ENCODE measurements around the gene PRKRIP1. TPM values are rescaled to one million over a fixed set of nuclear protein-coding genes. Genes with fewer than 3 reads are reported as not detected.
A peak's percentile ranks its signal among the peaks of the same experiment; 100 is the strongest.

The PRKRIP1 gene
- polyA plus RNA-seq, 3 donors, result 6.6 to 27.0 (median 7.4) TPM

- TF ChIP-seq CTCF (IDR thresholded peaks at IDR 0.05), result no peak
- Histone ChIP-seq H3K4me1 (ENCODE audit: control insufficient read depth in 1 of 2, insufficient read depth in 2 of 2, low read length in 2 of 2) (no peaks in the 10 kb centered on the region), H3K4me2 (replicated peaks; ENCODE audit: extremely low read depth, low read length, poor library complexity, severe bottlenecking) (no peak overlapping the region), H4K20me1 (ENCODE audit: insufficient read depth, low read length) (no peaks in the 10 kb centered on the region), H3K36me3 (replicated peaks in 1 of 2; ENCODE audit: control insufficient read depth in 1 of 2, insufficient read depth in 2 of 2, low read length in 2 of 2) (peaks cover 65 to 96% of the 10 kb centered on the region in 2 donors), H3K27ac (ENCODE audit: low read depth in 1 of 2, low read length in 2 of 2) (no peak overlapping the region), H3K27me3 (ENCODE audit: control insufficient read depth in 2 of 2, insufficient read depth in 2 of 2, low read length in 2 of 2) (no peaks in the 10 kb centered on the region), H3K79me2 (ENCODE audit: insufficient read depth, low read length) (no peaks in the 10 kb centered on the region), H3K9me3 (replicated peaks in 1 of 2; ENCODE audit: control insufficient read depth in 1 of 2, insufficient read depth in 1 of 2, low read length in 2 of 2) (no peaks in the 10 kb centered on the region), H3K9ac (ENCODE audit: insufficient read depth, low read length, poor library complexity, severe bottlenecking) (no peak overlapping the region), H2AFZ (ENCODE audit: insufficient read depth, low read depth, low read length, poor library complexity, severe bottlenecking) (no peak overlapping the region), H3K4me3 (replicated peaks in 1 of 3; ENCODE audit: low read depth in 2 of 3, low read length in 3 of 3) (no peak overlapping the region)
- DNase-seq, result no peak
- Mint-ChIP-seq H3K9me3 (peaks cover 0 to 3% (median 0%) of the 10 kb centered on the region in 7 donors), H3K27me3 (ENCODE audit: low read depth in 3 of 3) (no peaks in the 10 kb centered on the region), H3K36me3 (peaks cover 68 to 91% of the 10 kb centered on the region in 2 donors), H3K27ac (peak overlapping the region in 3 of 7 donors; percentile 12 to 54 (median 32)), H3K4me1 (peaks cover 9% of the 10 kb centered on the region), H3K4me3 (no peak overlapping the region)
- intact Hi-C loops (cut with micrococcal nuclease), result loop anchor here (5.0 kb wide), 2 partner anchors 36 to 41 kb away; no protein-coding TSS in a partner anchor
- 96% methylated on average over 5 of the region's 5 CpGs for WGBS (ENCODE audit: insufficient coverage)
Observed at GRCh38 chr7:102410918-102411317, 14.8 kb downstream of the PRKRIP1 start.

GRCh38 chr7:102412548-102412947, 16.4 kb downstream of the PRKRIP1 start:
- Histone ChIP-seq H3K36me3 (replicated peaks in 1 of 2; ENCODE audit: control insufficient read depth in 1 of 2, insufficient read depth in 2 of 2, low read length in 2 of 2) (peaks cover 58 to 95% of the 10 kb centered on the region in 2 donors), H4K20me1 (ENCODE audit: insufficient read depth, low read length) (no peaks in the 10 kb centered on the region), H3K27me3 (ENCODE audit: control insufficient read depth in 2 of 2, insufficient read depth in 2 of 2, low read length in 2 of 2) (no peaks in the 10 kb centered on the region), H3K27ac (ENCODE audit: low read depth in 1 of 2, low read length in 2 of 2) (no peak overlapping the region), H3K9me3 (replicated peaks in 1 of 2; ENCODE audit: control insufficient read depth in 1 of 2, insufficient read depth in 1 of 2, low read length in 2 of 2) (no peaks in the 10 kb centered on the region), H3K9ac (ENCODE audit: insufficient read depth, low read length, poor library complexity, severe bottlenecking) (no peak overlapping the region), H2AFZ (ENCODE audit: insufficient read depth, low read depth, low read length, poor library complexity, severe bottlenecking) (no peak overlapping the region), H3K4me2 (replicated peaks; ENCODE audit: extremely low read depth, low read length, poor library complexity, severe bottlenecking) (no peak overlapping the region), H3K4me3 (replicated peaks in 1 of 3; ENCODE audit: low read depth in 2 of 3, low read length in 3 of 3) (no peak overlapping the region), H3K4me1 (ENCODE audit: control insufficient read depth in 1 of 2, insufficient read depth in 2 of 2, low read length in 2 of 2) (no peaks in the 10 kb centered on the region), H3K79me2 (ENCODE audit: insufficient read depth, low read length) (peaks cover 4% of the 10 kb centered on the region)
- intact Hi-C loops (cut with micrococcal nuclease), result loop anchor here (2.0 to 5.0 kb wide), 3 partner anchors 35 to 52 kb away; partner anchors contain the start of genes ALKBH4 (in 1 of the 2) and LRWD1 (in 1 of the 2)
- H3K36me3 Mint-ChIP-seq, result peaks cover 69 to 91% of the 10 kb centered on the region in 2 donors
- H3K4me1 Mint-ChIP-seq, result peaks cover 10% of the 10 kb centered on the region
- TF ChIP-seq CTCF (IDR thresholded peaks at IDR 0.05), result peak; percentile 86
- peaks cover 0 to 3% (median 0%) of the 10 kb centered on the region in 7 donors for H3K9me3 Mint-ChIP-seq
- H3K27ac Mint-ChIP-seq, result peak overlapping the region in 2 of 7 donors; percentile 50 to 73
- DNase-seq, result peak; percentile 49 to 64 (median 58)
- H3K4me3 Mint-ChIP-seq, result no peak overlapping the region
- H3K27me3 Mint-ChIP-seq (ENCODE audit: low read depth in 3 of 3), result no peaks in the 10 kb centered on the region
- 36% methylated on average over 3 of the region's 6 CpGs for WGBS (ENCODE audit: insufficient coverage)

Data from CD14-positive monocyte (primary cell).